Neural cell (in vitro differentiated cells): ENCODE measurements around the gene IGFBP2.

Experiments used
- EP300 ChIP-seq: fragments of 450-650 bp; conservative IDR thresholded peaks from 2 replicates; pipeline ENCODE4 v1.6.1; 2014; ENCODE audit warnings: antibody characterized with exemption, mild to moderate bottlenecking, moderate library complexity; ENCODE audit not compliant: poor library complexity, severe bottlenecking
- EZH2 ChIP-seq: fragments of 200-600, 300-800 bp; shearing (Covaris generic), sonication (generic); IDR thresholded peaks from 2 replicates; pipeline ENCODE4 v1.6.1; 2014; ENCODE audit warnings: antibody characterized with exemption, low read length, borderline replicate concordance, mild to moderate bottlenecking; ENCODE audit not compliant: insufficient read depth, poor library complexity, severe bottlenecking
- TF ChIP-seq, protein P1 (sequence below): fragments of 450-650 bp; IDR thresholded peaks from 2 replicates; pipeline ENCODE4 v1.5.1; 2014; ENCODE audit warnings: antibody characterized with exemption, mild to moderate bottlenecking, moderate library complexity; ENCODE audit not compliant: poor library complexity, severe bottlenecking

GRCh38 chr2:216651351-216651881, 18.2 kb downstream of the IGFBP2 start:
- TF ChIP-seq, protein P1, sequence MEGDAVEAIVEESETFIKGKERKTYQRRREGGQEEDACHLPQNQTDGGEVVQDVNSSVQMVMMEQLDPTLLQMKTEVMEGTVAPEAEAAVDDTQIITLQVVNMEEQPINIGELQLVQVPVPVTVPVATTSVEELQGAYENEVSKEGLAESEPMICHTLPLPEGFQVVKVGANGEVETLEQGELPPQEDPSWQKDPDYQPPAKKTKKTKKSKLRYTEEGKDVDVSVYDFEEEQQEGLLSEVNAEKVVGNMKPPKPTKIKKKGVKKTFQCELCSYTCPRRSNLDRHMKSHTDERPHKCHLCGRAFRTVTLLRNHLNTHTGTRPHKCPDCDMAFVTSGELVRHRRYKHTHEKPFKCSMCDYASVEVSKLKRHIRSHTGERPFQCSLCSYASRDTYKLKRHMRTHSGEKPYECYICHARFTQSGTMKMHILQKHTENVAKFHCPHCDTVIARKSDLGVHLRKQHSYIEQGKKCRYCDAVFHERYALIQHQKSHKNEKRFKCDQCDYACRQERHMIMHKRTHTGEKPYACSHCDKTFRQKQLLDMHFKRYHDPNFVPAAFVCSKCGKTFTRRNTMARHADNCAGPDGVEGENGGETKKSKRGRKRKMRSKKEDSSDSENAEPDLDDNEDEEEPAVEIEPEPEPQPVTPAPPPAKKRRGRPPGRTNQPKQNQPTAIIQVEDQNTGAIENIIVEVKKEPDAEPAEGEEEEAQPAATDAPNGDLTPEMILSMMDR = no peak
- no peak for TF ChIP-seq EZH2
- no peak for TF ChIP-seq EP300
